ENCODE results near the gene NFATC2IP.
"Not testable (repeated sequence)": the region's sequence is repeated elsewhere in the genome, so short reads cannot be mapped to it uniquely, and the experiment has no call there.

Gene NFATC2IP

DNA sequence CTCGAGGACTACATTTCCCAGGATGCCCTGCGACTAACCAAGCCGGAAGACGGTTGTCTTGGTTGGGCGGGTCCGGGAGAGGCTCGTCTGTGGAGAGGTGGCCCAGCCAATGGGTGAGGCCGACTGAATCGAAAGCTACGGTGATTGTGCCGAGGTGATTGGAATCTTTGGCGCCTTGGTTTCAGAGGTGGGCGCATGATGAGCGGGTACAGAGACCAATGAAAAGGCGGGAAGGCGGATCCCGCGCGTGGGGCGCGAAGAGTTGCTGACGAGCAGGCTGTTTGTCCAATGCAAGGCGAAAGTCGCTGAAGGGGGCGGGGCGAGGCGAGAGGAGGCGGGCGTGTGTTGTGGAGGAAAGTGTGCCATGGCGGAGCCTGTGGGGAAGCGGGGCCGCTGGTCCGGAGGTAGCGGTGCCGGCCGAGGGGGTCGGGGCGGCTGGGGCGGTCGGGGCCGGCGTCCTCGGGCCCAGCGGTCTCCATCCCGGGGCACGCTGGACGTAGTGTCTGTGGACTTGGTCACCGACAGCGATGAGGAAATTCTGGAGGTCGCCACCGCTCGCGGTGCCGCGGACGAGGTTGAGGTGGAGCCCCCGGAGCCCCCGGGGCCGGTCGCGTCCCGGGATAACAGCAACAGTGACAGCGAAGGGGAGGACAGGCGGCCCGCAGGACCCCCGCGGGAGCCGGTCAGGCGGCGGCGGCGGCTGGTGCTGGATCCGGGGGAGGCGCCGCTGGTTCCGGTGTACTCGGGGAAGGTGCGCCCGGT lies at the start of gene NFATC2IP:
Gene NFATC2IP, plus strand, starts transcription at position 290 of the 762 bp plus-strand sequence. Its CDS starts 75 bp downstream, at position 365.
- DNase-seq: peak; percentile 100

DNA sequence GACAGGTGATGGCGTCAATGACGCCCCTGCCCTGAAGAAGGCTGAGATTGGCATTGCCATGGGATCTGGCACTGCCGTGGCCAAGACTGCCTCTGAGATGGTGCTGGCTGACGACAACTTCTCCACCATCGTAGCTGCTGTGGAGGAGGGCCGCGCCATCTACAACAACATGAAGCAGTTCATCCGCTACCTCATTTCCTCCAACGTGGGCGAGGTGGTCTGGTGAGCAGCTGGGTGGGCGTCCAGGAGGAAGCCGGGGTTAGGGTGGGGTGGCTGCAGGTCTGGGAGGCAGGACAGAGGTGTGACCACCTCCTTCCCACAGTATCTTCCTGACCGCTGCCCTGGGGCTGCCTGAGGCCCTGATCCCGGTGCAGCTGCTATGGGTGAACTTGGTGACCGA lies 48.9 kb upstream of the NFATC2IP start:
- no peak for DNase-seq

DNA sequence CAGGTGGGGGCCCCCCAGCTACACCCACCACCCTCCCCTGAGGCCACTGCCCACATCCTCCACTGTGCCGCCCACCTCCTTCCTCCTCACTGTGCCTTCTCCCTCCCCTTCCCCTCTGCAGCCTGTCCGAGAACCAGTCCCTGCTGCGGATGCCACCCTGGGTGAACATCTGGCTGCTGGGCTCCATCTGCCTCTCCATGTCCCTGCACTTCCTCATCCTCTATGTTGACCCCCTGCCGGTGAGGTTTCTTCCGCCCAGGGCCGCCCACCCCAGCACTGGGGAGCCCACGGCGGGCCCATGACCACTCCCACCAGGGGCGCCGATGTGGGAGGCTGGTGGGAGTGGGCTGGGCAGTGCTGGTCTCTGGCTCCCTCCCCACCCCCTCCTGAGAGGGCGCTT lies 47.8 kb upstream of the NFATC2IP start:
- no peak for DNase-seq

DNA sequence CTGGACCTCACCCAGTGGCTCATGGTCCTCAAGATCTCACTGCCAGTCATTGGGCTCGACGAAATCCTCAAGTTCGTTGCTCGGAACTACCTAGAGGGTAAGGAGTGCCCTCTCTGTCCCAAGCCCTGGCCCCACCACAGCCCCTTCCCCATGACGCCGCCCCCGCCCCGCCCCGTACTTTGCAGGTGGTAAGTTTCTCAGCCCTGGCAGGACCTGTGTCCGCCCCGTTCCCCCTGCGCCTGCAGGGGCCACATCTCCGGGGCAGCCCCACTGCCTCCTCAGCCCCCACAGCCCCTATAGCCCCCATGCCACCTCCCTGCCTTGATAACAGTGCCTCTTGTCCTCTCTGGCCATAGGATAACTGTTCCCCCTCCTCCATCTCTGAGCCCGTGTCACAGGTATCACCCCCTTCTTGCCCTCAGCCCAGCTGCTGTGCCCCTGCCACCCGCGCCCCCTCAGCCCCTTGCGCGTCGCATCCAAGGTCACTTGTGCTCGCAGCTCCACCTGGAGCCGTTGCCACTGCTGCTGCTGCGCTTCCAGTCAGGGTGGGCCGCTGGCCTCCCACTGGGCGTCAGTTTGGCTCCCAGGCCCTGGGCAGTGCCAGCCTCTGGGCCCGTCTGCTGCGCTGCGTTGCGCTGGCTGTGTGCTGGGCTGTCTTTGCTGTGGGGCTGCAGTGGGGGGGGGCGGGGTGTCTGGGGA lies 47.2 kb upstream of the NFATC2IP start:
- DNase-seq: no peak

DNA sequence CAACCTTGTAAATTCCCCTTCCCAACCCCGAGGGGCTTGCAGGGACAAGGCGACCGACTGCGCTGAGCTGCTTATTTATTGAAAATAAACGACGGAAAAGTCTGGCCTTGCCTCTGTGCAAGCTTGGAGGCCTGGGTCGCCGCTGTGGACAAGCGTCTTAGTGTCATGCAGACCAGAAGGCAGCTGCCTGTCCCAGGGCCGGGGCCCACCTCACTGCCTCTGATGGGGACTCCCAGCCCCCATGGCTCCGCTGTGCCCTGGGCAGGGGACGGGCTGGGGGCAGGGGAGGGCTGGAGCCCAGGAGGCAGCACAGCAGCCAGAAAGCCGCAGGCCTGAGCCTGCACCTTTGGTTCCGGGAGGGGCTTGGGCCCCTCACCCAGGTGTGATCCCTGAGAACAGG lies 46.4 kb upstream of the NFATC2IP start:
- DNase-seq: no peak

DNA sequence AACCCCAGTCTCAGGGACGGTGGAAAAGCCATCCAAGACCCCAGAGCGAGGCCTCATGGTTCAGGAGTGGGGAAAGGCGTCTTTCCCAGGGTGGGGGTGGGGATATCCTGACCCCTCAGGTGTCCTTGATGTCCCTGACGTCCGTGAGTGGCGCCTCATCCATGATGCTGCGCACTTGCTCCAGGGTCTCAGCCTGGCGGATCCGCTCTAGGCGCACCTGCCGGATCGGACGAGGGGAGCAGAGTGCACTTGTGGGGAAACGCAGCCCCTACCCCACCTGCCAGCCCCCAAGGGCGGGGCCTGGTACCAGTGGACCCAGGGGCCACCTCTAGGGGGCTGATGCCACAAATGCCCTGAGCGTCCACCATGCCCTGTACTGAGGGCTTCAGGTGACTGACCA lies 45.9 kb upstream of the NFATC2IP start:
- no peak for DNase-seq

DNA sequence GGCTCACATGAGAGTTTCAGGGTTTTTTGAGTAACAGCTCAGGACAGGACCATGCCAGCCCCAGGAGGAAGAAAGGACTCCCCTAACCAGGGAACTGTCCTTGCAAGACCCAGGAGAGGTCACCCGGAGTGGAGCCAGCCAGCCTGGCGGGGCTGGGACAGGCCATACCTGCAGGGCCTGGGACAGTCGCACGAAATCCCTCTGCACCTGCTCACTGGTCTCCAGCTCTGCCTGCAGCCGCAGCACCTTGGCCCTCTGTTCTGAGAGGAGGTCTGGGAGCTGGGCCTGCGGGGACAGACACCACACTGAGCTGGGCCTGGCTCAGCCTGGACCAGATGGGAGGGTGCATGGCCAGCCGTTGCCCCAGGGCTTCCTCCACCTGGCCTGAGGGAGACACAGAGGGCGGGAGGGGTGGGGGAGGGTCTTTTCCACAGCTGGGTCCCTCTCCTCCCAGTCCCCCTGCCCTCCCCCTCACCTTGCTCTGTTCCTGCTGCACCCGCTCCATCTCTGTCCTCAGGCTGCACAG lies 45.4 kb upstream of the NFATC2IP start:
- DNase-seq: no peak

- DNase-seq: no peak
These were observed 44.9 kb upstream of the NFATC2IP start for GRCh38 chr16:28905800-28906372.

DNA sequence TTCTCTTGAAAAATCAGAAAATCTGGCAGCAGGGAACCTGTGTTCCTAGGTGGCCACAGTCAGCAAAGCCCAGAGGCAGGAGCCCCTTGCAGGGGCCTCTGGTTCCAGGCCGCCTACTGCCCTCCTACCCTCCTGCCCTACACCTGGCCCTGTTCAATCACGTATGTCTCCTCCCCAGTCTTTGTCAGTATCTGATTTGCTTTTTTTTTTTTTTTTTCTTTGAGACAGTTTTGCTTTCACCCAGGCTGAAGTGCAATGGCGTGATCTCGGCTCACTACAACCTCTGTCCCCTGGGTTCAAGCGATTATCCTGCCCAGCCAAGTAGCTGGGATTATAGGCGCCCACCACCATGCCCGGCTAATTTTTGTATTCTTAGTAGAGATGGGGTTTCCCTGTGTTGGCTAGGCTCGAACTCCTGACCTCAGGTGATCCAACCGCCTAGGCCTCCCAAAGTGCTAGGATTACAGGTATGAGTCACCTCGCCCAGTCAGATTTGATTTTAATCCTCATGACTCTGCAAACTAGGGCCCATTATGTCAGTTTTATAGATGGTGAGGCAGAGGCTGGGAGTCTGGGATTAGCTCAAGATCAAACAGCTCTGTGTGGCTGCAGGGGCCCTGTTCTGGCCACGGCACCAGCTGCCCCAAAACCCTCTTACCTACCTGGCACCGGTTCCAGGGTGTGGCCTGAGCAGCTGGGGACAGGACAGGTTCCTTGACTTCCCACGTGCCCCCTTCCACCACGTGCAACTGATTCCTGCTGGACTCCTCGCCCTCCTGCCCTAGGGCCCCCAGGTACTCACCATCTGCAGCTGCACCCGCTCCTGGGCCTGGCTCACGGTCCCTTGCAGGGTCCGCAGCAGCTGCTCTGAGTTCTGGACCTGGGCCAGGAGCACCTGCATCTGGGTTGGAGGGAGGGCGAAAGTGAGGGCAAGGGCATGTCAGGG lies 40.4 kb upstream of the NFATC2IP start:
- no peak for DNase-seq

GRCh38 chr16:28912558-28912957 lies 38.2 kb upstream of the NFATC2IP start:
- DNase-seq: no peak

DNA sequence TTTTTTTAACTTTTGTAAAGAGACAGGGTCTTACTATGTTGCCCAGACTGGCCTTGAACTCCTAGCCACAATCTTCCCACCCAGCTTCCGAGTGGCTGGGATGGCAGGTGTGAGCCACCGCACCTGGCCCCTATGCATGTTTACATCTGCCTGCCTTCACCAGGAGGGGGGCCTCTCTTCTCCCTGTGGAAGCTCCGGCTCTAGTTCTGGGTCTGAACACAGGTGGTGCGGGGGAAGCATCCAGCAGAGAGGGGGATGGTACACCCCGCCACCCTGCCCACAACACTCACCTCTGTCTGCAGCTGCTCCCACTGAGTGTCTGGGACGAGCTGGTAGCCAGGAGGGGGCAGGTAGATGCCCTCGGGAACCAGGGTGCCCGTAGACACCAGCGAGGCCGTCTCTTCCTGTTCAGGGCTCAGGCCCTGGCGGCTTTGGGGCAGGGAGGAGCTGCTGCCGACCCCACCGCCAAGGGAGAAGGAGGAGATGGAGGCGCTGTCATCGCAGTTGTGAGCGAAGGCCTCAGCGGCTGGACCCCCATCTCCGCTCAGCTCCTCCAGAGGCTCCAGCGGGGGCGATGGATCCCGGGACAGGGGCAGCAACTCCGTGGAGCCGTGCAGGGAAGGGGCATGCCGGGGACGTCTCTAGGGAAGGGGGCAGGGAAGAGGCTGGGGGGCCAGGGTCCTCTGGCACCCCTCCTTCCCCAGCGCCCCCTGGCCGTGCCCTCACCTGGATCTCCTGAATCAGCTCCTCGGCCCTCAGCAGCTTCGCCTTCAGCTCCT lies 36.6 kb upstream of the NFATC2IP start:
- DNase-seq: no peak

DNA sequence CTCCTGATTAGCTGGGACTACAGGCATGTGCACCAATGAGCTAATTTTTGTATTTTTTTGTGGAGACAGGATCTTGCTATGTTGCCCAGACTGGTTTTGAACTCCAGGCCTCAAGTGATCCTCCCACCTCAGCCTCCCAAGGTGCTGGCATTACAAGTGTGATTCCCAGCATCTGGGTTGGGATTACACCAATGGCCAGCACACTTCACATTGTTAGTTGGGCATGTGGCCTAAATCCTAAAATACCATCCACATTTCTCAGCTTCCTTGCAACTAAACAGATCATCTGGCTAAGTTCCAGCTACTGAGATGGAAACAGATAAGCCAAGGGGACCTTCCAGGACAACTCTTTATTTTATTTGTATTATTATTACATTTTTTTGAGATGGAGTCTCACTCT lies 35.6 kb upstream of the NFATC2IP start:
- no peak for DNase-seq

DNA sequence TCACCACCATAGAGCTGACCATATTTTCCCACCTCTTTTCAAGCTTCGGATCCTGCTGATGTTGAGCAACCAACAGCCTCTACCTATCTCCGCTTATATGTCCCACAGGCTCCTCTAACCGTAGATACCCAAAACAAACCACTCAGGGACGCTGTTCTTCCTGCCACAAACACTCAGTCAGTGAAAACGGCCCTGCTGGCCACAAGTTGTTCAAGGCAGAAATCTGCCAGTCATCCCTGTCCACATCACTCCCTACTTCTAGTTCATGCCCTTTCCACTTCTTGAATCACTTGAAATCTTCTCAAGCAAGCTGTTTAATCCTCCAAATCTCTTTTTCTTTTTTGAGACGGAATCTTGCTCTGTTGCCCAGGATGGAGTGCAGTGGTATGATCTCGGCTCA lies 33.6 kb upstream of the NFATC2IP start:
- DNase-seq: no peak

- DNase-seq: no peak
These were observed 32.0 kb upstream of the NFATC2IP start for GRCh38 chr16:28918698-28919097.

DNA sequence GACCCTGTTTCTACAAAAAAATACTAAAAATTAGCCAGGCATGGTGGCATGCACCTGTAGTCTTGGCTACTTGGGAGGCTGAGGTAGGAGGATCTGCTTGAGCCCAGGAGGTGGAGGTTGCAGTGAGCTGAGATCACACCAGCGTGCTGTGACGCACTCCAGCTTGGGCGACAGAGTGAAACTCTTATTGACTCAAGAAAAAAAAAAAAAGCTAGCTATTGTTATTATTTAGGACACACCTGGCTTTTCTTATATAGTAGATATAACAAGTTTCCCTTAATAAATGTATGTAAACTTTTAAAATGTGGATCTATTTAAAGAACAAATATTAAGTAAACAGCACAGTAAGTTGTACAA lies 27.5 kb upstream of the NFATC2IP start:
- DNase-seq: no peak

DNA sequence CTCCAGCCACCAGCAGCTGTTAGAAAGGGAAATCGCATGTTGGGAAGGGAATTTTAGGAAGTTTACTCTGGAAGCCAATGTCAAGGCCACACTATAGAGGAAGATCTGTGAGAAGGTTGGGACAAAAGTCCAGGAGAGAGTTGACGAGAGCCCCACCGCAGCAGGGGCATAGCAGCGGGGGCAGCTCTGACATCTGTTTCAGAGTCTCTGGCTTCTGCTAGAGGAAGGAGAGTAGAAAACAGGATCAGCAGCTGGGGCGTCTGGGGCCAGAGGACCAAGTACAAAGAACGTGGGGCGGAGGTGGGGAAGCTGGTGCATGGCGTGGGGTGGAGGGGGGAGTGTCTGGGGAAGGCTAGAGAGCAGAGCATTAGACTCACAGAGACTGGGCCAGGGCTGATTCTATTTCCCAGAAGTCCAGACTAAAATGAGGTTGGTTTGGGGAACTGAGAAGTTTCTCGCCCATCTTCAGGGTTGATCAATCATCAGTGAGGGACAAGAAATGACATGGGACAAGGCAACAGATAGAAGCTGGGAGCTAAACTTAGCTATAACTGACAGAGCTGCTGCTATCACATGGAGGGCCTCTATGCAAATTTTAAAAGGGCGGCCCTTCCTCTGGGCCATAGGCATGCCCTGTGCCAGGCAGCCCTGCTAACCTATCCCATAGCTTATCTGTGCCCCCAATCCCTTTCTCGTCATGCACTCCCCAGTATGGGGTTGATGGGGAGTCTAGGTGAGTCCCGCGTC lies 26.9 kb upstream of the NFATC2IP start:
- DNase-seq: no peak

- DNase-seq: no peak
These were observed 26.4 kb upstream of the NFATC2IP start for GRCh38 chr16:28924399-28924761.

DNA sequence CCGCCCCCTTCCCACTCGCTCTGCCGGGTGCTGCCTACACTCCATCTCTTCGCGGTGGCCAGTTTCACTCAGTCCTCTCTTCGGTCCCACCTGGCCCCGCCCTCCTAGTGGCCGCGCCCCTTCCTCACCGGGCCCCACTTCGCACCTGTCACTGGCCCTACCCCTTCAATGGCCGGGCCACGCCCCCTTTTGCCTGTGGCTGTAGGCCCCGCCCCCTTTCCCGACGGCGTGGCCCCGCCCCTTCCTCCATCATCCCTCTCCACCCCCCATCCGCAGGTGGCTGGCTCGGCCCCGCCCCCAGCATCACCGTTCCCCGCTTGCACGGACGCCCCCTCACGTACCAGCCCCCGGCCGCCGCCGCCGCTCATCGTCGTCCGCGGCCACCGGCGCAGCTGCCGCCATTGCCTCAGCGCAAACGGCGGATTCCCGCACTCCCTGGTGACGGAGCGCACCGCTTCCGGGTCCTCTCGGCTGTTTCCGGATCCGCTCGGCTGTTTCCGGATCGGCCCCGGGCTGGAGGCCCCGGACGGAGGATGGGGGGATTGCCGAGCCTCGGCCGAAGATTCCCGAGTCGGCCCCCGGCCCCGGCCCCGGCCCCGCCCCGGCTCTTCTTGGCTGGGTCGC lies 25.9 kb upstream of the NFATC2IP start, which contains the start of gene RABEP2:
Gene RABEP2, minus strand, starts transcription at position 477 of the 624 bp plus-strand sequence. Its CDS starts 75 bp downstream, at position 402.
- DNase-seq: peak; percentile 98

DNA sequence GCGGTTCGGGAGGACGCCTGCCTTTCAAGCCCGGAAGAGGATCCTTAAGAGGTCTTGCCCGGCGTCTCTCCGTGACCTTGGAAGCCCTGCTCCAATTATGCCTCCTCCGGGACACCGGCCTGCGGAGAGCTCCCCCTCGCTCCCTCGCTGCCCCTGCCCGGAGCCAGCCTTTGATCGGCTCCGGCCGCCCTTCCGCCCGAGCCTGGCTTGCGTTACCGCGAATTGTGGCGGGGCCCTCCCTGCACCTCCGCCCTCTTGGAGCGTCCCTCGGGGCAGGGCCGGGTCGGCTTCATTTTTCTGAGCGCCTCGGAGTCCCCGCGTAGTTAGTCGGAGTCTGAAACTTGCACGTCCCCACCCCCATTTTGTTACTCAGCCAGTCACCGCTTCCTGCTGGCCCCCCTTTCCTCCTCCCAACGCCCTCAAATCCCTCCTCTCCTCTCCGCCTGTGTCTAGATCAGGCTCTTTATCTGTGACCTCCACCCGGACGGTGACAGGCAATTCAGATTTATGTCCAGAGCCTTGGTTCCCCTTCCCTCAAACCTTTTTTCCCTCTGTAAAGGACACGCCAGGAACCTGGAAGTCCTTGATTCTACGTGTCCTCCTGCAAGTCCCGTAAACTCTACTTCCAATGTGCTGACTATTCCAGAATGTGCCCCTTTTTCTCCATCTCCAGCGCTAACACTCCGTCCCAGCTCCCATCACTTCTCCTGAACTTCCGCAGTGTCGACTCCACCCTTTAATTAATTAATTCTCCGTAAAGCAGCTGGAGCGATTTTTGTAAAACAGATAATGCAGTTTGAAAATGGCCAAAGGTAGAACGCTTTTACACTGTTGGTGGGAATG lies 25.1 kb upstream of the NFATC2IP start:
- DNase-seq: peak; percentile 79

DNA sequence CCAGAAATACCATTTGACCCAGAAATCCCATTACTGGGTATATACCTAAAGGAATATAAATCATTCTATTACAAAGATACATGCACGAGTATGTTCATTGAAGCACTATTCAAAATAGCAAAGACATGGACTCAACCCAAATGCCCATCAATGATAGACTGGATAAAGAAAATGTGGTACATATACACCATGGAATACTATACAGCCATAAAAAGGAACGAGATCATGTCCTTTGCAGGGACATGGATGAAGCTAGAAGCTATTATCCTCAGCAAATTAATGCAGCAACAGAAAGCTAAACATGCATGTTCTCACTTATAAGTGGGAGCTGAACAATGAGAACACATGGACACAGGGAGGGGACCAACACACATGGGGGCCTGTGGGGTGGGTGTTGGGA lies 24.5 kb upstream of the NFATC2IP start:
- not testable (repeated sequence) for DNase-seq
